RKO (cell line): ENCODE results near the gene ZNF385D.

ENCODE experiments used
- DNase-seq: peaks from one replicate; pipeline ENCODE4 v3.0.0-alpha.2; 2016; ENCODE audit warnings: low spot score

Gene ZNF385D

DNA sequence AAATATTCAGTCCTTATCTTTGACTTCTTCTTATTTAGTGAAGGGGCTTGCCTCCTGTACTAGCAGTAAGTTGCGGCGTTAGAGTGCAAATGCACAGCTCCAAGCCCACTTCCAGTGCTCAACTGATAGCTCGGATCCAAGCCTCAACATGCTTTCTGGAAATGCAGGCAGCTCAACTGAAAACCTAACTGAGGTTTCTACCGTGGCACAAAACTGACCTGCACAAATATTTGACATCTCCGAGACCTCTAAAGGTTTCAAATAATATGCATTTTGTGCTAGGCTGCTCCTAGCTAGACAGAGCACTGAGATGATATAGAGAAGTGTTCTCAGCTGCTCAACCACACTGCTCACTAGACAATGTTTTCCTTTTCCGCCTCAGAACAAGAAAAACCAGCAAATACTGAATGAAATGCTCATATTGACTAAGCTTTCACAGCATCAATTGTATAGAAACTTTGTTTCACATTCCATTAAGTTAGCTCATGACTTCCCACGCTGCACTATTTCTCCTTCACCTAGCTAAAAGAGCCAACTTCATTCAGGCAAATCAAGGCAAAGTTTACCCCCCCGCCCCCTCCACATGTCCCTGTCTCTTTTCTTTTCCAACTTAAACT, 822 bp downstream of the ZNF385D start:
- DNase-seq: no peak

DNA sequence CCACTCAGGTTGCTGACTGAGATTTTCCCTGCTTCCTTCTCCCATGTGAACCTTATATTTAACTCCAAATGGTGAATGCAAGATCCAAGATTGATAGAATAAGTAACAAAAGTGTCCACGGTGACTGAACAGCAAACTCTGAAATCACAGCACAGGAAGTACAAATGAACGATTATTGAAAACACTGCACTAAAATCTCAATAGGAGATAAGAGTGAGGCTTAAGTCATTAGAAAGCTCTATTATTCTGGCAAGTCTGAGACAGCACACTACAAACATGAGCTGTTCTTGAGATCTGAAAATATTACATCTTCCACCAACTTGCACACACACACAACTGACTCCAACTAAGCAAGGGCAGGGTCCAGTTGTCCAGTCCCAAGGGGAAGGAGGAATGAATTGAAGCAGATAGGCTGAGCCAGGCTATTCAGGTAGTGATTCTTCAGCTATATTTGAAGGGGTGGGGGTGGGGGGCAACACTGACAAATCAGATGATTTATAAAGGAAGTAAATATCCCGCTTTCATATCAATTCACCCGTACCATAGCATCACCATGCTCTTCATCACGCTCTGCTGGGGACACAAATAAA, 2.9 kb downstream of the ZNF385D start:
- no peak for DNase-seq

DNA sequence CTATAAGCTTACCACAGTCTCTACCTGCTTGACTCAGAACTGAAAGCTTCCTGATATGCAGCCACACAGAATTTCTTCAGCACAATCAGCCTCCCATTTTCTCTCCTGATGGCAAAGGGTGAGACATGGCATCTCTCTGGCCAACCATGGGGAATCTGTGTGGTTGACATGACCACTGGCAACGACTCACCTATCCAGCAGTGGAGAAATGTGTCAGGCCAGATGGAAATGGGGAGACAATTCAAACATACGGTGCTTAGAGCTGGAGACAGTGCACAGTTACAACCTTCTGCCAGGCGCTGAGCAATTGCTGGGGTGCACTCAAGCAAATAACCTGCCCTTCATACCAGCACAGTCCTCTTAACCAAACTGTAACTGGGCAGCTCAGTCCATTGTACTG, 3.6 kb downstream of the ZNF385D start:
- no peak for DNase-seq

- no peak for DNase-seq
Measured at GRCh38 chr3:21745966-21746365, 5.0 kb downstream of the ZNF385D start.

GRCh38 chr3:21744793-21745192, 6.2 kb downstream of the ZNF385D start:
- DNase-seq: no peak

GRCh38 chr3:21738935-21739702, 11.9 kb downstream of the ZNF385D start:
- DNase-seq: no peak

GRCh38 chr3:21738283-21738682, 12.7 kb downstream of the ZNF385D start:
- DNase-seq: no peak

DNA sequence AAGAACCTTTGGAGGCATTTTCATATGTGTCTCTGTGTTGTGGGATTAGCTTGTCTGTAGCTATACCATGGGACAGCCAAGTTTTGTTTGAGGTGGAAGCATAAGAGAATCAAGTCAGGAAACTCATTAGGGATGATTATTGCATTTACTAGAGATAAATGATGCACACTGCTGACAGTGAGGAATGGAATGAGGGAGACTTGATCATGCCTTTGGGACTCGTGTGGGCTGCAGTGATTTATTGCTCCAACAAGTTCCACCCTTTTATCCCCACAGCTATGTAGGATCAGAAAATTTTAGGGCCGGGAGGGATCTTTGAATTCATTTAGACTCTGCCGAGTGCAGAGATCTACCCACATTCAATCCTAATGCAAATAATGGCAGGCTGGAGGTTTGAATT, 16.3 kb downstream of the ZNF385D start:
- no peak for DNase-seq

DNA sequence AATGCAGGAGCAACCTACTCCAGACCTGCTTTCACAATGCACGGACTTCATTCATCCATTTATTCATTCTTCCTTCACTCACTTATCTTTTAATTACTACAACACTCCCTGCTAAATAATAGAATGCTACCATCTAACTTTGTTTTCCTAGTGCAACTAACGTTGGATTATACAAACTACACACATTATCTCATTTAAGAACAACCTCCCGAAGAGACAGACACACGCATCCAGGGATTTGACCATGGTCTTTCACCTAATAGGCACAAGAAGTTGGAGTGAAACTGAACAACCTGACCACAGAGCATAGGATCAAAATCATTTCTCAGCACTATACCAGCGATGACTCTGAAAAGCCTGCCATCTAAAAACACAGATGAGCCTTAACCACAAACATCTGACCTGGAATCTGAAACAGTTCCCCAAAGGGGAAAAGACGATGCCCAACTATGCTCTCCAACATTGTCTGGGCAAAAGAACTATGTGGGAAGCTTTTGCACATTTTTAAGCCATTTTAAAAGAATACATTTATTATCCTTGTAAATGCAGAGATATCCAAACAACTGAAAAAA, 21.0 kb downstream of the ZNF385D start:
- no peak for DNase-seq

GRCh38 chr3:21729331-21729730, 21.7 kb downstream of the ZNF385D start:
- no peak for DNase-seq

- no peak for DNase-seq
Measured at GRCh38 chr3:21722768-21723167, 28.2 kb downstream of the ZNF385D start.

DNA sequence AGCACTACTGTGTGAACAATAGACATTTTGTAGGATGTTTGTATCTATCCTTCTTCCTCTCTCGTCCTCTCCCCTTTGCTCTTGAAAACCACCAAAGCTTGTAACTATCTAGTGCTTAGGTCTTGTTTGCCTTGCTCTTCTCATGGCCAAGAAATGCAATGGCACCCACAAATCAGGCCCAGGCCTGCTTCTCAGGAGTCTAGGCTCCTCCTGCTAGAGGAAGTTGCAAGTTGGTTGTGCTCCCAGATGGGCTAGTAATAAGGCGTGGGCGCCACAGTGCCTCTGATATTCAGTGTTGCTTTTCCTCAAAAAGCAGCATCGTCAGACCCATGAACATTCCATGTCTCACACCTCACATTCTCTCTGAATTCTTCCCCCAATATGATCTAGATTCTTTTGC, 28.7 kb downstream of the ZNF385D start:
- no peak for DNase-seq

GRCh38 chr3:21718943-21719591, 31.9 kb downstream of the ZNF385D start:
- DNase-seq: no peak

- DNase-seq: no peak
Measured at GRCh38 chr3:21718161-21718765, 32.7 kb downstream of the ZNF385D start.

DNA sequence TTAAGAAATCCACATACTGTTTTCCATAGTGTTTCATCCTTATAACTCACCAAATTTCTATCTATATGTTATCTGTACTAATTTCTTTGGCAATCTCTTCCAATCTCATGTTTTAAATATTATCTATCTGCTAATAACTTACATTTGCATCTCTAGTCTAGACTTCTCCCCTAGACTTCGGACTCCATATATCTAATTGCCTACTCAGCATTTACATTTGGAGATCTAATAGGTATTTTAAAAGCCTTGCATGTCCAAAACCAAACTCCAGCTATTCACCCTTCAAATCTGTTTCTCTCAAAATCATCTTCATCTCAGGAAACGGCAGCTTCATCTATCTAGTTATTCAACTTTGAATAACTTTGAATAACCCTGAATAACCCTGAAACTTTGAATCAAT, 35.3 kb downstream of the ZNF385D start:
- no peak for DNase-seq

DNA sequence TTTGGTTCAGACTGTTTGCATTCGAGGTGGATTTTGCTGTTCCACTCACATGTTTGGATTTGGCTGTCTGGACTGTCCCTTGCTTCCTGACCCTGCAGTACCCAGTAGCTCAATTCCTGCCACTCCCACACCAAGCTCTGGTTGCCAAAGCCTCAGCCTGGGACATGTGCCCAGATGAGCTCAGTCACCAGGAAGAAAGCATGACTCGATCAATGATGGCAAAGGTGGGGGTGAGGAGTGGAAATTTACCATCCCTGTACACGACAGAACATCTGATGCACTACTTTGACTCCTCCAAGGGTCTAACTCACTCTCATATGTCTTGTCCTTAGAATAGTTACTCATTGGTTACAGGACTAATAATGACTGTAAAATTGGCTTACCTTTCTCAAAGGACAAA, 45.2 kb downstream of the ZNF385D start:
- no peak for DNase-seq

DNA sequence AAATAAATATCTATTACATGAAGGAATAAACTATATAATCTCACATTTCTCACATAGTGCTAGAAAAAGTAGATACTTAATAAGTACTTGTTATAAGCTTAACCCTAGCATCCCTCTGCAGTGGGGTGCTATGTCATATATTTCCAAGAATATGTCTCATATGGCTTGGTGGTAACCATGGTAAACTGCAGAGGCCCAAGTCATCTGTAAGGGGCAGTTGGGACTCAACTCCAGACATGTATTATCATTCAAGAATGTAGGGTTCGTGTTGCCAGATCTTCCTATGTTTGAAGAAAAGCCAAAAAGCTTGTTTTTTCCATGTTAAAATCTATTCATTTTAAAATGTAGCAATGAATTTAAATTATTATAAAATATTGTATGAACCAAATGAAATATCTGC, 46.2 kb downstream of the ZNF385D start:
- DNase-seq: no peak

DNA sequence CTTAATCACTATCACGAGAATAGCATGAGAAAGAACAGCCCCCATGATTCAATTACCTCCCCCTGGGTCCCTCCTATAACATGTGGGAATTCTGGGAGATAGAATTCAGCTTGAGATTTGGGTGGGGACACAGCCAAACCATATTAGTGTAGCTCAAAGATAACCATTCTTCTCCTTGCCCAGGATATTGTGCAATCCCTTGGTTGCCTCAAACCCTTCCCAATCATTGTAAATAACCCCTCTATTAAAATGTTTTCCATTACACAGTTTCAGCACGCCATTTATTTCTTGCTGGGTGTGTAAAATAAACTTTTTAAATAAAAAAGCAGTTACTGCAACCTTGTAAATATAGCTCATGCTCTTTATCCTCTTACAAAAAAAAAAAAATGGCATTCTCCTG, 47.7 kb downstream of the ZNF385D start:
- DNase-seq: no peak

GRCh38 chr3:21697707-21698106, 53.3 kb downstream of the ZNF385D start:
- no peak for DNase-seq

- DNase-seq: no peak
Measured at GRCh38 chr3:21694506-21694905, 56.5 kb downstream of the ZNF385D start.

GRCh38 chr3:21691036-21691435, 60.0 kb downstream of the ZNF385D start:
- DNase-seq: no peak

GRCh38 chr3:21682206-21682605, 68.8 kb downstream of the ZNF385D start:
- DNase-seq: no peak
